ENCODE measurements around the gene FHIP1A. TPM values are rescaled to one million over a fixed set of nuclear protein-coding genes. Genes with fewer than 3 reads are reported as not detected.

FHIP1A gene
- total RNA-seq (10 to 100 TPM; 13.1 to 16.2 TPM), polyA plus RNA-seq (ENCODE audit: insufficient read depth, low read depth, low replicate concordance) (5.7 TPM)
- long read RNA-seq, donor 1 = 0 reads
- long read RNA-seq, donor 2 = 0 reads

- Histone ChIP-seq H3K9me3 (no peaks in the 10 kb centered on the region), H3K36me3 (ENCODE audit: low read depth, missing control alignments) (no peaks in the 10 kb centered on the region), H3K27ac (peak within 1 kb of the TSS in 1 of 2 donors; percentile 8), H3K27me3 (no peaks in the 10 kb centered on the region), H3K4me3 (peak within 1 kb of the TSS; percentile 52 to 59), H3K4me1 (peaks cover 5% of the 10 kb centered on the region)
- intact Hi-C loops (cut with DNase I; ENCODE audit: low total_unique reads) = no loop called here
- TF ChIP-seq CTCF (IDR thresholded peaks at IDR 0.05) (no peak), POLR2A (IDR thresholded peaks at IDR 0.05) (no peak)
- WGBS, 2 donors = 0 to 1% methylated on average over 22 to 49 of the region's 84 CpGs
- peak; percentile 87 for DNase-seq
Measured at GRCh38 chr4:151408630-151409469, at the start of gene FHIP1A. TSS of gene FHIP1A (plus strand) at chr4:151409176. CDS start at chr4:151566260, 157,084 bp downstream.

GRCh38 chr4:151359576-151359975 is 49.4 kb upstream of the FHIP1A start:
- Histone ChIP-seq H3K36me3 (ENCODE audit: low read depth, missing control alignments) (no peaks in the 10 kb centered on the region), H3K4me3 (no peak overlapping the region), H3K27me3 (no peaks in the 10 kb centered on the region), H3K27ac (no peak overlapping the region), H3K9me3 (no peaks in the 10 kb centered on the region), H3K4me1 (no peaks in the 10 kb centered on the region)
- DNase-seq = no peak
- intact Hi-C loops (cut with DNase I; ENCODE audit: low total_unique reads) = loop anchor here (10.0 kb wide), 1 partner anchor 245 kb away; no protein-coding TSS in a partner anchor
- no peak for TF ChIP-seq POLR2A (IDR thresholded peaks at IDR 0.05)
- TF ChIP-seq CTCF (IDR thresholded peaks at IDR 0.05) = no peak
- WGBS, 2 donors = 71 to 82% methylated on average over 4 of the region's 4 CpGs

- Histone ChIP-seq H3K27me3 (no peaks in the 10 kb centered on the region), H3K4me1 (no peaks in the 10 kb centered on the region), H3K9me3 (no peaks in the 10 kb centered on the region), H3K4me3 (no peak overlapping the region), H3K27ac (no peak overlapping the region), H3K36me3 (ENCODE audit: low read depth, missing control alignments) (no peaks in the 10 kb centered on the region)
- TF ChIP-seq CTCF (IDR thresholded peaks at IDR 0.05) = no peak
- intact Hi-C loops (cut with DNase I; ENCODE audit: low total_unique reads) = no loop called here
- no peak for DNase-seq
- 73 to 89% methylated on average over 2 of the region's 2 CpGs for WGBS, 2 donors
Measured at GRCh38 chr4:151361126-151361525, 47.9 kb upstream of the FHIP1A start.

GRCh38 chr4:151361966-151362365 is 47.0 kb upstream of the FHIP1A start:
- Histone ChIP-seq H3K27me3 (no peaks in the 10 kb centered on the region), H3K4me1 (no peaks in the 10 kb centered on the region), H3K27ac (no peak overlapping the region), H3K9me3 (no peaks in the 10 kb centered on the region), H3K4me3 (peak overlapping the region; percentile 35 to 39), H3K36me3 (ENCODE audit: low read depth, missing control alignments) (no peaks in the 10 kb centered on the region)
- 64 to 82% methylated on average over 13 of the region's 13 CpGs for WGBS, 2 donors
- no peak for DNase-seq
- intact Hi-C loops (cut with DNase I; ENCODE audit: low total_unique reads) = no loop called here
- no peak for TF ChIP-seq CTCF (IDR thresholded peaks at IDR 0.05)

Data from testis (tissue), 5 donors.